Naive B cell (primary cell): ENCODE measurements around the gene C6orf132. TPM values are rescaled to one million over a fixed set of nuclear protein-coding genes. Genes with fewer than 3 reads are reported as not detected.
"Not testable (repeated sequence)": the region's sequence is repeated elsewhere in the genome, so short reads cannot be mapped to it uniquely, and the experiment has no call there.

Source experiments
- ATAC-seq, 2 donors: fragments of 150-1000 bp; cut with Tn5 transposase; 2 replicates each; pipeline ENCODE4 v1.10.0; 2021; ENCODE audit warnings: low read depth in 2 of 2, mild to moderate bottlenecking in 2 of 2, moderate library complexity in 2 of 2
- DNase-seq: peaks from one replicate; pipeline ENCODE4 v3.0.0; 2022
- H3K27ac Mint-ChIP-seq, 6 donors: one replicate each; pipeline ENCODE4 v1.8.0; 2020 to 2022; ENCODE audit warnings: mild to moderate bottlenecking in 6 of 6, mixed read lengths in 6 of 6, moderate library complexity in 5 of 6, inconsistent platforms in 2 of 6
- H3K27me3 Mint-ChIP-seq, 3 donors: one replicate each; pipeline ENCODE4 v1.8.0; 2021 to 2022; ENCODE audit warnings: mixed read lengths in 3 of 3, mild to moderate bottlenecking in 1 of 3
- H3K36me3 Mint-ChIP-seq, 2 donors: one replicate each; pipeline ENCODE4 v1.8.0; 2020 to 2022; ENCODE audit warnings: mixed read lengths in 2 of 2, inconsistent platforms in 1 of 2, mild to moderate bottlenecking in 1 of 2
- H3K4me1 Mint-ChIP-seq, 3 donors: one replicate each; pipeline ENCODE4 v1.8.0; 2020 to 2022; ENCODE audit warnings: mixed read lengths in 3 of 3, inconsistent platforms in 1 of 3, mild to moderate bottlenecking in 1 of 3, moderate library complexity in 1 of 3
- H3K4me3 Mint-ChIP-seq, 8 donors: one replicate each; pipeline ENCODE4 v1.8.0; 2020 to 2022; ENCODE audit warnings: mild to moderate bottlenecking in 8 of 8, mixed read lengths in 8 of 8, moderate library complexity in 8 of 8, inconsistent platforms in 2 of 8
- H3K9me3 Mint-ChIP-seq, 7 donors: one replicate each; pipeline ENCODE4 v1.8.0; 2020 to 2022; ENCODE audit warnings: mixed read lengths in 7 of 7, mild to moderate bottlenecking in 5 of 7, inconsistent platforms in 2 of 7, moderate library complexity in 1 of 7
- polyA plus RNA-seq, 6 donors: library from polyadenylated mRNA; unstranded; fragments of 300-500 nt; fragmentation: Illumina TruSeq; gene quantifications; one replicate each; pipeline ENCODE4 v1.2.3, GENCODE V29; 2021; ENCODE audit warnings: low read depth in 6 of 6

The C6orf132 gene
- polyA plus RNA-seq, 6 donors from 2014 or later: not detected

- Mint-ChIP-seq H3K9me3 (no peaks in the 10 kb centered on the region), H3K4me3 (peak within 1 kb of the TSS in 1 of 8 donors; percentile 77)
Measured at GRCh38 chr6:42173101-42173500, 30.7 kb upstream of the C6orf132 start, which contains the start of gene GUCA1A. Gene GUCA1A (plus strand): TSS chr6:42173364. CDS start chr6:42173614, 250 bp downstream.

GRCh38 chr6:42171813-42172581 lies 29.6 kb upstream of the C6orf132 start:
- Mint-ChIP-seq H3K27ac (peak overlapping the region in 1 of 6 donors; percentile 76), H3K27me3 (peaks cover 7 to 19% (median 13%) of the 10 kb centered on the region in 3 donors), H3K36me3 (no peaks in the 10 kb centered on the region), H3K9me3 (no peaks in the 10 kb centered on the region), H3K4me3 (no peak overlapping the region), H3K4me1 (no peaks in the 10 kb centered on the region)
- ATAC-seq: no peak
- DNase-seq: no peak

More at GRCh38 chr6:42173101-42173500, 30.7 kb upstream of the C6orf132 start, which contains the start of gene GUCA1A:
- peak within 1 kb of the TSS in 1 of 6 donors; percentile 76 for H3K27ac Mint-ChIP-seq
- ATAC-seq: no peak
- peaks cover 0 to 3% (median 2%) of the 10 kb centered on the region in 3 donors for H3K4me1 Mint-ChIP-seq
- H3K27me3 Mint-ChIP-seq: peaks cover 11 to 18% (median 17%) of the 10 kb centered on the region in 3 donors
- H3K36me3 Mint-ChIP-seq: no peaks in the 10 kb centered on the region
- DNase-seq: no peak

GRCh38 chr6:42169780-42170179 lies 27.4 kb upstream of the C6orf132 start:
- peaks cover 7 to 19% (median 11%) of the 10 kb centered on the region in 3 donors for H3K27me3 Mint-ChIP-seq
- not testable (repeated sequence) for DNase-seq, H3K4me1 Mint-ChIP-seq, H3K4me3 Mint-ChIP-seq, H3K27ac Mint-ChIP-seq, H3K9me3 Mint-ChIP-seq, H3K36me3 Mint-ChIP-seq, ATAC-seq

GRCh38 chr6:42168650-42169049 lies 26.2 kb upstream of the C6orf132 start:
- H3K27ac Mint-ChIP-seq: no peak overlapping the region

GRCh38 chr6:42166444-42167141 lies 24.2 kb upstream of the C6orf132 start:
- peaks cover 7 to 15% (median 10%) of the 10 kb centered on the region in 3 donors for H3K4me1 Mint-ChIP-seq

More at GRCh38 chr6:42168650-42169049, 26.2 kb upstream of the C6orf132 start:
- no peak for DNase-seq
- no peaks in the 10 kb centered on the region for H3K9me3 Mint-ChIP-seq
- ATAC-seq: no peak
- peaks cover 3 to 6% (median 6%) of the 10 kb centered on the region in 3 donors for H3K4me1 Mint-ChIP-seq
- no peak overlapping the region for H3K4me3 Mint-ChIP-seq
- no peaks in the 10 kb centered on the region for H3K36me3 Mint-ChIP-seq
- peaks cover 3 to 19% (median 11%) of the 10 kb centered on the region in 3 donors for H3K27me3 Mint-ChIP-seq

GRCh38 chr6:42165016-42165415 lies 22.6 kb upstream of the C6orf132 start:
- ATAC-seq (no peak), DNase-seq (no peak)
- peaks cover 3 to 32% (median 32%) of the 10 kb centered on the region in 3 donors for H3K27me3 Mint-ChIP-seq
- peaks cover 7 to 20% (median 10%) of the 10 kb centered on the region in 3 donors for H3K4me1 Mint-ChIP-seq
- H3K27ac Mint-ChIP-seq: no peak overlapping the region
- H3K4me3 Mint-ChIP-seq: no peak overlapping the region
- no peaks in the 10 kb centered on the region for H3K9me3 Mint-ChIP-seq
- H3K36me3 Mint-ChIP-seq: no peaks in the 10 kb centered on the region

More at GRCh38 chr6:42166444-42167141, 24.2 kb upstream of the C6orf132 start:
- Mint-ChIP-seq H3K27ac (peak overlapping the region in 1 of 6 donors; percentile 70), H3K9me3 (no peaks in the 10 kb centered on the region), H3K36me3 (no peaks in the 10 kb centered on the region), H3K4me3 (no peak overlapping the region), H3K27me3 (peaks cover 3 to 22% (median 17%) of the 10 kb centered on the region in 3 donors)
- ATAC-seq (peak; percentile 57 to 75), DNase-seq (peak; percentile 62)

GRCh38 chr6:42163981-42164380 lies 21.6 kb upstream of the C6orf132 start:
- Mint-ChIP-seq H3K27ac (no peak overlapping the region), H3K9me3 (no peaks in the 10 kb centered on the region), H3K36me3 (no peaks in the 10 kb centered on the region), H3K4me3 (no peak overlapping the region), H3K4me1 (peaks cover 7 to 20% (median 10%) of the 10 kb centered on the region in 3 donors), H3K27me3 (peaks cover 3 to 31% (median 30%) of the 10 kb centered on the region in 3 donors)
- no peak for DNase-seq
- no peak for ATAC-seq

GRCh38 chr6:42162812-42163211 lies 20.4 kb upstream of the C6orf132 start:
- H3K27me3 Mint-ChIP-seq: peaks cover 0 to 22% (median 21%) of the 10 kb centered on the region in 3 donors
- no peak for ATAC-seq
- peaks cover 7 to 20% (median 10%) of the 10 kb centered on the region in 3 donors for H3K4me1 Mint-ChIP-seq
- DNase-seq: no peak
- no peaks in the 10 kb centered on the region for H3K9me3 Mint-ChIP-seq
- H3K4me3 Mint-ChIP-seq: no peak overlapping the region
- H3K27ac Mint-ChIP-seq: no peak overlapping the region
- no peaks in the 10 kb centered on the region for H3K36me3 Mint-ChIP-seq

- no peaks in the 10 kb centered on the region for H3K36me3 Mint-ChIP-seq
- DNase-seq (no peak), ATAC-seq (no peak)
- peaks cover 0 to 22% (median 21%) of the 10 kb centered on the region in 3 donors for H3K27me3 Mint-ChIP-seq
- H3K9me3 Mint-ChIP-seq: no peaks in the 10 kb centered on the region
- no peak overlapping the region for H3K27ac Mint-ChIP-seq
- peaks cover 7 to 20% (median 10%) of the 10 kb centered on the region in 3 donors for H3K4me1 Mint-ChIP-seq
- no peak overlapping the region for H3K4me3 Mint-ChIP-seq
Measured at GRCh38 chr6:42162384-42162783, 20.0 kb upstream of the C6orf132 start.

GRCh38 chr6:42159431-42160024 lies 17.1 kb upstream of the C6orf132 start:
- Mint-ChIP-seq H3K27ac (no peak overlapping the region), H3K9me3 (no peaks in the 10 kb centered on the region), H3K4me1 (peaks cover 4 to 14% (median 4%) of the 10 kb centered on the region in 3 donors), H3K36me3 (no peaks in the 10 kb centered on the region), H3K27me3 (peaks cover 0 to 21% (median 16%) of the 10 kb centered on the region in 3 donors), H3K4me3 (no peak overlapping the region)
- no peak for ATAC-seq
- no peak for DNase-seq

GRCh38 chr6:42158631-42159030 lies 16.2 kb upstream of the C6orf132 start:
- ATAC-seq (no peak), DNase-seq (no peak)
- Mint-ChIP-seq H3K4me3 (no peak overlapping the region), H3K9me3 (no peaks in the 10 kb centered on the region), H3K27ac (no peak overlapping the region), H3K4me1 (peaks cover 4 to 14% (median 4%) of the 10 kb centered on the region in 3 donors), H3K27me3 (peaks cover 0 to 21% (median 19%) of the 10 kb centered on the region in 3 donors), H3K36me3 (no peaks in the 10 kb centered on the region)

- H3K4me3 Mint-ChIP-seq: no peak overlapping the region
- ATAC-seq (no peak), DNase-seq (no peak)
- H3K36me3 Mint-ChIP-seq: no peaks in the 10 kb centered on the region
- H3K27ac Mint-ChIP-seq: no peak overlapping the region
- H3K4me1 Mint-ChIP-seq: peaks cover 4 to 14% (median 4%) of the 10 kb centered on the region in 3 donors
- peaks cover 0 to 23% (median 21%) of the 10 kb centered on the region in 3 donors for H3K27me3 Mint-ChIP-seq
- H3K9me3 Mint-ChIP-seq: no peaks in the 10 kb centered on the region
Measured at GRCh38 chr6:42158011-42158410, 15.6 kb upstream of the C6orf132 start.

GRCh38 chr6:42156638-42157037 lies 14.2 kb upstream of the C6orf132 start:
- Mint-ChIP-seq H3K4me3 (no peak overlapping the region), H3K4me1 (peaks cover under 1 to 5% (median under 1%) of the 10 kb centered on the region in 3 donors), H3K27me3 (peaks cover 0 to 26% (median 24%) of the 10 kb centered on the region in 3 donors), H3K36me3 (no peaks in the 10 kb centered on the region), H3K27ac (no peak overlapping the region), H3K9me3 (no peaks in the 10 kb centered on the region)
- DNase-seq: no peak
- no peak for ATAC-seq
